GM12878 (cell line): ENCODE measurements around the gene DBN1. TPM values are rescaled to one million over a fixed set of nuclear protein-coding genes. Genes with fewer than 3 reads are reported as not detected.

ENCODE experiments used
- ATAC-seq: fragments of 200-7000 bp; cut with Tn5 transposase; 3 replicates; pipeline ENCODE4 v1.9.1; 2020; ENCODE audit warnings: mild to moderate bottlenecking, moderate library complexity
- BruUV-seq: library from RNA; stranded (reverse); fragments of 400-500 nt; replicated peaks from 2 replicates; lab custom pipeline; 2021; lab: Mats Ljungman, UMichigan
- CTCF ChIA-PET: fragments of 300-600 bp; sonication (Branson Sonifier 250); formaldehyde crosslinking; extraction: SDS; loops from one replicate; lab custom pipeline; 2021; ENCODE audit warnings: inconsistent platforms; lab: Yijun Ruan, JAX
- POLR2A ChIA-PET: fragments of 350-600 bp; formaldehyde crosslinking; extraction: SDS; loops from one replicate; lab custom pipeline; 2021; ENCODE audit warnings: inconsistent platforms; lab: Charles Lee
- RAD21 ChIA-PET: fragments of 300-600 bp; sonication (Branson Sonifier 250); formaldehyde crosslinking; loops from one replicate; lab custom pipeline; 2023; ENCODE audit warnings: antibody characterized with exemption; ENCODE audit not compliant: unreplicated experiment; lab: Charles Lee
- SMC1A ChIA-PET: fragments of 300-600 bp; sonication (Branson Sonifier 250); formaldehyde crosslinking; loops from one replicate; lab custom pipeline; 2023; ENCODE audit not compliant: unreplicated experiment, uncharacterized antibody; lab: Charles Lee
- DNase-seq: peaks from one replicate; pipeline ENCODE4 v3.0.0-alpha.2; 2011; ENCODE audit warnings: low read depth, low spot score
- FAIRE-seq: peaks from 3 replicates; lab custom pipeline; 2011; peaks lifted over from hg19 to GRCh38; lab: Jason Lieb, UNC
- H2AFZ ChIP-seq: 2 replicates; pipeline ENCODE4 v1.6.0; 2011; ENCODE audit warnings: low read depth, low read length, control low read depth; ENCODE audit not compliant: control insufficient read depth
- H3K27ac ChIP-seq: 2 replicates; pipeline ENCODE4 v1.5.1; 2011; ENCODE audit warnings: control low read depth; ENCODE audit not compliant: control insufficient read depth, insufficient read depth
- H3K27me3 ChIP-seq, 2 experiments: replicated peaks in 1 of 2; 2 replicates each; pipeline versions ENCODE4 v1.6.0 to v1.6.1; 2011; ENCODE audit warnings: low read length in 1 of 2; ENCODE audit not compliant: control insufficient read depth in 2 of 2, insufficient read depth in 2 of 2
- H3K36me3 ChIP-seq, 2 experiments: 2 replicates each; pipeline ENCODE4 v1.5.1; 2011; ENCODE audit warnings: low read length in 1 of 2; ENCODE audit not compliant: control insufficient read depth in 2 of 2, insufficient read depth in 2 of 2
- H3K4me1 ChIP-seq: 2 replicates; pipeline ENCODE4 v1.6.1; 2011; ENCODE audit warnings: mild to moderate bottlenecking, low read length, moderate library complexity, mixed read lengths; ENCODE audit not compliant: control insufficient read depth, insufficient read depth
- H3K4me2 ChIP-seq: 2 replicates; pipeline ENCODE4 v1.6.0; 2011; ENCODE audit warnings: control low read depth; ENCODE audit not compliant: control insufficient read depth, insufficient read depth
- H3K4me3 ChIP-seq: fragments of 200-600 bp; sonication (generic); 2 replicates; pipeline ENCODE4 v1.5.1; 2016
- H3K79me2 ChIP-seq: 2 replicates; pipeline ENCODE4 v1.6.0; 2011; ENCODE audit warnings: low read length; ENCODE audit not compliant: control insufficient read depth, insufficient read depth
- H3K9ac ChIP-seq: 2 replicates; pipeline ENCODE4 v1.8.0; 2011; ENCODE audit warnings: low read length, control low read depth, mixed read lengths; ENCODE audit not compliant: control insufficient read depth, insufficient read depth
- H3K9me3 ChIP-seq: replicated peaks from 3 replicates; pipeline ENCODE4 v1.5.1; 2011; ENCODE audit warnings: mild to moderate bottlenecking, low read length; ENCODE audit not compliant: control insufficient read depth, insufficient read depth
- H4K20me1 ChIP-seq: 2 replicates; pipeline ENCODE4 v1.6.0; 2011; ENCODE audit not compliant: control insufficient read depth, insufficient read depth
- ASH2L ChIP-seq: fragments of 300-600, 200-600 bp; sonication (generic); IDR thresholded peaks from 2 replicates; pipeline ENCODE4 v1.6.1; 2017; ENCODE audit warnings: low read depth, mild to moderate bottlenecking, borderline replicate concordance
- IKZF1 ChIP-seq: fragments of 450-650 bp; conservative IDR thresholded peaks from 2 replicates; pipeline ENCODE4 v1.6.1; 2017; ENCODE audit warnings: antibody characterized with exemption, mild to moderate bottlenecking
- LARP7 ChIP-seq: fragments of 450-650 bp; IDR thresholded peaks from 2 replicates; pipeline ENCODE4 v1.6.1; 2017; ENCODE audit warnings: mild to moderate bottlenecking
- MYC ChIP-seq: IDR thresholded peaks from 2 replicates; pipeline ENCODE4 v1.6.1; 2011; ENCODE audit warnings: mild to moderate bottlenecking, low read length, moderate library complexity, inconsistent platforms; ENCODE audit not compliant: insufficient read depth, insufficient replicate concordance, insufficient read length, severe bottlenecking
- SUPT20H ChIP-seq: IDR thresholded peaks from 2 replicates; pipeline ENCODE4 v1.6.1; 2011; ENCODE audit warnings: low read depth, mild to moderate bottlenecking, low read length, moderate library complexity, borderline replicate concordance; ENCODE audit not compliant: control insufficient read depth
- TCF3 ChIP-seq: IDR thresholded peaks from 2 replicates; pipeline ENCODE4 v1.6.1; 2012; ENCODE audit warnings: low read depth, mild to moderate bottlenecking, low read length, borderline replicate concordance; ENCODE audit not compliant: insufficient read depth
- ZNF217 ChIP-seq: fragments of 450-650 bp; IDR thresholded peaks from 2 replicates; pipeline ENCODE4 v1.6.1; 2017; ENCODE audit warnings: antibody characterized with exemption, mild to moderate bottlenecking
- WGBS: methylation state at CpG from one replicate; pipeline ENCODE4 v1.1.6; 2016; ENCODE audit warnings: low lambda C conversion rate; ENCODE audit not compliant: insufficient replicate concordance, insufficient coverage; ENCODE audit errors: missing lambda C conversion rate; 5-methylcytosine and 5-hydroxymethylcytosine counted together
- in situ Hi-C: fragments of 300-500 bp; cut with MboI; formaldehyde crosslinking; loops from 9 replicates; pipeline ENCODE4 v1.14.3; 2018; ENCODE audit warnings: mixed read lengths
- intact Hi-C: fragments of 100-400 bp; cut with micrococcal nuclease; formaldehyde crosslinking; loops from one replicate; pipeline ENCODE4 v1.14.2; 2022; ENCODE audit not compliant: unreplicated experiment
- polyA plus RNA-seq, 11 experiments: library from polyadenylated mRNA; depleted of rRNA in 4 of 11; unstranded in 6 of 11; stranded (reverse) in 5 of 11; fragments of >200 nt; fragmentation: Nextera tagmentation in 4 of 11; fragmentation: Illumina TruSeq in 1 of 11; extraction: Ambion mirVana in 4 of 11; extraction: Trizol in 1 of 11; gene quantifications; 1 replicate in 1 of 11; 2 replicates in 10 of 11; pipeline versions ENCODE4 v1.2.1 to v1.2.3, GENCODE V29; 2011 to 2016; ENCODE audit warnings: inconsistent platforms in 2 of 11, missing spikeins in 2 of 11, low read depth in 1 of 11
- total RNA-seq, 4 experiments: library from RNA; depleted of rRNA in 3 of 4; stranded (reverse); fragments of >200 nt in 3 of 4; fragmentation: Illumina TruSeq in 1 of 4; extraction: Trizol in 1 of 4; gene quantifications; 2 replicates each; pipeline versions ENCODE4 v1.2.1 to v1.2.3, GENCODE V29; 2013 to 2021
- TF ChIP-seq, protein P1 (sequence below): fragments of 450-650 bp; IDR thresholded peaks from 2 replicates; pipeline ENCODE4 v1.6.1; 2017; ENCODE audit warnings: borderline replicate concordance
- TF ChIP-seq, protein P2 (sequence below): fragments of 450-650 bp; formaldehyde crosslinking; IDR thresholded peaks from 2 replicates; pipeline ENCODE4 v1.5.0; 2022; ENCODE audit warnings: mild to moderate bottlenecking, missing genetic modification characterization

DBN1 gene
- total and polyA plus RNA-seq, 10 of the 15 experiments (the other 5 are each of a cell fraction or from before 2014, with no cell fraction given), result 0.18 to 81.0 (median 27.9) TPM

DNA sequence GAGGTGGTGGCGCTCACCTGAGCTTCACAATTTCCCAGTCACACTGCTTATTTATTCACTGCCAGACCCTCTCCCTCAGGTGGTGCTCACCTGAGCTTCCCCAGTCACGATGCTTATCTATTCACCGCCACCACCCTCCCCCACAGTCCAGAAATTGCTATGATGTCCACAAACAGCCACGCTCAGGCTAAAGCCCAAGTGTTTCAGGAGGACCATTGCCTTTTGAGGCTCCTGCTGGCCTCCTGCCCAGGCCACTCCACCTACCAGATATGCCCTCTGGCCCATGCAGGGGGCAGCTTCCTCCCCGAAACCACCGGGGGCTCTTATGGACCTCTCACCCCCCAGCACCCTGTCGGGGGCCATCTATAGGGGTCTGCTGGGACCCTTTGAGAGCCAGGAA, 19.4 kb upstream of the DBN1 start:
- Histone ChIP-seq H3K4me3 (no peak overlapping the region), H3K9ac (no peak overlapping the region), H4K20me1 (no peaks in the 10 kb centered on the region), H3K79me2 (peaks cover 6% of the 10 kb centered on the region), H3K27ac (no peak overlapping the region), H3K4me2 (no peak overlapping the region), H3K36me3 (peaks cover 0 to 6% of the 10 kb centered on the region in 2 experiments; a peak in 2 of 4 replicates), H3K4me1 (peaks cover 24% of the 10 kb centered on the region), H3K27me3 (no peaks in the 10 kb centered on the region), H3K9me3 (no peaks in the 10 kb centered on the region), H2AFZ (no peak overlapping the region)
- 78% methylated on average over 7 of the region's 7 CpGs for WGBS
- ChIA-PET SMC1A (interaction anchor here (0.6 kb wide), 1 partner anchor 36 kb away, joined by 3 read pairs; no protein-coding TSS in a partner anchor), POLR2A (interaction anchor here (0.6 to 1.5 kb wide), 4 partner anchors 15 to 71 kb away, joined by 3 to 4 read pairs (median 4); no protein-coding TSS in a partner anchor), RAD21 (no interaction called here), CTCF (interaction anchor here (0.6 to 4.8 kb wide), 8 partner anchors 8 to 311 kb away, joined by 3 to 36 read pairs (median 3); partner anchors contain the start of gene DOK3)
- ATAC-seq (no peak), DNase-seq (no peak), FAIRE-seq (no peak)
- no peak for TF ChIP-seq IKZF1
- no peak for TF ChIP-seq SUPT20H
- no peak for TF ChIP-seq ZNF217
- TF ChIP-seq LARP7, result no peak
- TF ChIP-seq ASH2L, result no peak
- no peak for TF ChIP-seq TCF3
- TF ChIP-seq, protein P1, sequence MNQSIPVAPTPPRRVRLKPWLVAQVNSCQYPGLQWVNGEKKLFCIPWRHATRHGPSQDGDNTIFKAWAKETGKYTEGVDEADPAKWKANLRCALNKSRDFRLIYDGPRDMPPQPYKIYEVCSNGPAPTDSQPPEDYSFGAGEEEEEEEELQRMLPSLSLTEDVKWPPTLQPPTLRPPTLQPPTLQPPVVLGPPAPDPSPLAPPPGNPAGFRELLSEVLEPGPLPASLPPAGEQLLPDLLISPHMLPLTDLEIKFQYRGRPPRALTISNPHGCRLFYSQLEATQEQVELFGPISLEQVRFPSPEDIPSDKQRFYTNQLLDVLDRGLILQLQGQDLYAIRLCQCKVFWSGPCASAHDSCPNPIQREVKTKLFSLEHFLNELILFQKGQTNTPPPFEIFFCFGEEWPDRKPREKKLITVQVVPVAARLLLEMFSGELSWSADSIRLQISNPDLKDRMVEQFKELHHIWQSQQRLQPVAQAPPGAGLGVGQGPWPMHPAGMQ, result no peak
- TF ChIP-seq MYC, result no peak
- TF ChIP-seq, protein P2, sequence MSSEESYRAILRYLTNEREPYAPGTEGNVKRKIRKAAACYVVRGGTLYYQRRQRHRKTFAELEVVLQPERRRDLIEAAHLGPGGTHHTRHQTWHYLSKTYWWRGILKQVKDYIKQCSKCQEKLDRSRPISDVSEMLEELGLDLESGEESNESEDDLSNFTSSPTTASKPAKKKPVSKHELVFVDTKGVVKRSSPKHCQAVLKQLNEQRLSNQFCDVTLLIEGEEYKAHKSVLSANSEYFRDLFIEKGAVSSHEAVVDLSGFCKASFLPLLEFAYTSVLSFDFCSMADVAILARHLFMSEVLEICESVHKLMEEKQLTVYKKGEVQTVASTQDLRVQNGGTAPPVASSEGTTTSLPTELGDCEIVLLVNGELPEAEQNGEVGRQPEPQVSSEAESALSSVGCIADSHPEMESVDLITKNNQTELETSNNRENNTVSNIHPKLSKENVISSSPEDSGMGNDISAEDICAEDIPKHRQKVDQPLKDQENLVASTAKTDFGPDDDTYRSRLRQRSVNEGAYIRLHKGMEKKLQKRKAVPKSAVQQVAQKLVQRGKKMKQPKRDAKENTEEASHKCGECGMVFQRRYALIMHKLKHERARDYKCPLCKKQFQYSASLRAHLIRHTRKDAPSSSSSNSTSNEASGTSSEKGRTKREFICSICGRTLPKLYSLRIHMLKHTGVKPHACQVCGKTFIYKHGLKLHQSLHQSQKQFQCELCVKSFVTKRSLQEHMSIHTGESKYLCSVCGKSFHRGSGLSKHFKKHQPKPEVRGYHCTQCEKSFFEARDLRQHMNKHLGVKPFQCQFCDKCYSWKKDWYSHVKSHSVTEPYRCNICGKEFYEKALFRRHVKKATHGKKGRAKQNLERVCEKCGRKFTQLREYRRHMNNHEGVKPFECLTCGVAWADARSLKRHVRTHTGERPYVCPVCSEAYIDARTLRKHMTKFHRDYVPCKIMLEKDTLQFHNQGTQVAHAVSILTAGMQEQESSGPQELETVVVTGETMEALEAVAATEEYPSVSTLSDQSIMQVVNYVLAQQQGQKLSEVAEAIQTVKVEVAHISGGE (CRISPR knock-in tag), result no peak
- BruUV-seq, result no TSS peak
- in situ Hi-C loops, result no loop called here
- intact Hi-C loops, result no loop called here
